DOHH2 (cell line): Measurements from ENCODE around the gene C9orf40.
A peak's percentile ranks its signal among the peaks of the same experiment; 100 is the strongest.

Experiments used
- H3F3A ChIP-seq: fragments of 200-600 bp; sonication (generic), shearing (Covaris generic); 2 replicates; pipeline ENCODE4 v1.6.0; 2016; ENCODE audit warnings: antibody characterized with exemption, mild to moderate bottlenecking; ENCODE audit not compliant: control insufficient read depth, insufficient read depth
- H3K27ac ChIP-seq: fragments of 200-600 bp; sonication (generic); 2 replicates; pipeline ENCODE4 v1.5.1; 2014; ENCODE audit warnings: low read depth, mild to moderate bottlenecking, low read length, moderate library complexity
- H3K27me3 ChIP-seq: fragments of 200-600 bp; sonication (generic); 2 replicates; pipeline ENCODE4 v1.6.1; 2014; ENCODE audit warnings: mild to moderate bottlenecking, low read length, mixed read lengths; ENCODE audit not compliant: control insufficient read depth
- H3K36me3 ChIP-seq: fragments of 200-600 bp; sonication (generic); 2 replicates; pipeline ENCODE4 v1.6.1; 2014; ENCODE audit warnings: mild to moderate bottlenecking, low read length, moderate library complexity, mixed read lengths; ENCODE audit not compliant: control insufficient read depth
- H3K4me1 ChIP-seq: fragments of 200-600 bp; sonication (generic); 2 replicates; pipeline ENCODE4 v1.6.1; 2014; ENCODE audit warnings: mild to moderate bottlenecking, low read length, mixed read lengths; ENCODE audit not compliant: control insufficient read depth
- H3K4me2 ChIP-seq: fragments of 200-600 bp; sonication (generic); 2 replicates; pipeline ENCODE4 v1.6.0; 2014; ENCODE audit warnings: mild to moderate bottlenecking, low read length, moderate library complexity
- H3K4me3 ChIP-seq: fragments of 200-600 bp; sonication (generic); 2 replicates; pipeline ENCODE4 v1.5.1; 2014; ENCODE audit warnings: mild to moderate bottlenecking, low read length, mixed read lengths
- H3K79me2 ChIP-seq: fragments of 200-600 bp; sonication (generic); 2 replicates; pipeline ENCODE4 v1.6.1; 2014; ENCODE audit warnings: mild to moderate bottlenecking, low read length, mixed read lengths; ENCODE audit not compliant: control insufficient read depth
- H3K9me2 ChIP-seq: fragments of 200-600 bp; sonication (generic); replicated peaks from 2 replicates; pipeline ENCODE4 v1.6.1; 2014; ENCODE audit warnings: mild to moderate bottlenecking, low read length, mixed read lengths; ENCODE audit not compliant: control insufficient read depth
- H3K9me3 ChIP-seq: fragments of 200-600 bp; sonication (generic); 2 replicates; pipeline ENCODE4 v1.6.1; 2014; ENCODE audit warnings: antibody characterized with exemption, low read length, mixed read lengths; ENCODE audit not compliant: control insufficient read depth, insufficient read depth
- H4K20me1 ChIP-seq: fragments of 200-600 bp; sonication (generic); 2 replicates; pipeline ENCODE4 v1.6.0; 2014; ENCODE audit warnings: low read depth, mild to moderate bottlenecking, antibody characterized with exemption, low read length, moderate library complexity; ENCODE audit not compliant: control insufficient read depth, insufficient read depth
- CTCF ChIP-seq: fragments of 200-600 bp; sonication (generic); IDR thresholded peaks from one replicate; pipeline ENCODE4 v1.5.1; 2014; ENCODE audit warnings: antibody characterized with exemption, mild to moderate bottlenecking, low read depth, low read length; ENCODE audit not compliant: poor library complexity, severe bottlenecking
- EZH2phosphoT487 ChIP-seq: fragments of 200-600 bp; sonication (generic); IDR thresholded peaks from 2 replicates; pipeline ENCODE4 v1.6.1; 2017; ENCODE audit warnings: borderline replicate concordance, mild to moderate bottlenecking, antibody characterized with exemption, low read length, moderate library complexity, mixed read lengths

C9orf40 gene

GRCh38 chr9:74949859-74950855 lies 2.6 kb downstream of the C9orf40 start:
- no peak overlapping the region for H3K27ac ChIP-seq
- H3K9me3 ChIP-seq, result no peaks in the 10 kb centered on the region
- peaks cover 23% of the 10 kb centered on the region for H3F3A ChIP-seq
- TF ChIP-seq EZH2phosphoT487 (no peak), CTCF (no peak)
- H4K20me1 ChIP-seq, result peaks cover 12% of the 10 kb centered on the region; the same call in 1 of the 2 replicates
- H3K36me3 ChIP-seq, result peaks cover 48% of the 10 kb centered on the region
- H3K79me2 ChIP-seq, result peaks cover 48% of the 10 kb centered on the region
- H3K4me1 ChIP-seq, result peaks cover 40% of the 10 kb centered on the region
- H3K9me2 ChIP-seq, result no peaks in the 10 kb centered on the region
- no peaks in the 10 kb centered on the region for H3K27me3 ChIP-seq
- peak overlapping the region; percentile 96 for H3K4me3 ChIP-seq
- peak overlapping the region; percentile 95 for H3K4me2 ChIP-seq

GRCh38 chr9:74948937-74949336 lies 3.8 kb downstream of the C9orf40 start:
- Histone ChIP-seq H3K36me3 (peaks cover 48% of the 10 kb centered on the region), H4K20me1 (peaks cover 12% of the 10 kb centered on the region; the same call in 1 of the 2 replicates), H3K4me3 (no peak overlapping the region), H3F3A (peaks cover 23% of the 10 kb centered on the region), H3K9me3 (no peaks in the 10 kb centered on the region), H3K9me2 (no peaks in the 10 kb centered on the region), H3K27me3 (no peaks in the 10 kb centered on the region), H3K27ac (no peak overlapping the region), H3K79me2 (peaks cover 36% of the 10 kb centered on the region), H3K4me1 (peaks cover 36% of the 10 kb centered on the region), H3K4me2 (peak overlapping the region; percentile 95)
- TF ChIP-seq CTCF (no peak), EZH2phosphoT487 (no peak)

- Histone ChIP-seq H3K4me3 (no peak overlapping the region), H3F3A (peaks cover 14% of the 10 kb centered on the region), H3K4me1 (peaks cover 27% of the 10 kb centered on the region), H3K79me2 (peaks cover 32% of the 10 kb centered on the region), H3K9me2 (no peaks in the 10 kb centered on the region), H3K9me3 (no peaks in the 10 kb centered on the region), H3K27ac (no peak overlapping the region), H4K20me1 (peaks cover 12% of the 10 kb centered on the region; the same call in 1 of the 2 replicates), H3K27me3 (no peaks in the 10 kb centered on the region), H3K36me3 (peaks cover 48% of the 10 kb centered on the region), H3K4me2 (no peak overlapping the region)
- no peak for TF ChIP-seq EZH2phosphoT487
- no peak for TF ChIP-seq CTCF
Observed at GRCh38 chr9:74946686-74947085, 6.0 kb downstream of the C9orf40 start.
